Parathyroid adenoma (tissue), 2 donors: ENCODE results near the gene MTMR12.

ENCODE experiments used
- H2AFZ ChIP-seq: fragments of 300-600 bp; sonication (generic); one replicate; pipeline ENCODE4 v1.7.0; 2017; ENCODE audit warnings: antibody characterized with exemption, mild to moderate bottlenecking
- H3K27ac ChIP-seq: fragments of 300-600 bp; sonication (generic); one replicate; pipeline ENCODE4 v1.7.0; 2017
- H3K27me3 ChIP-seq: fragments of 300-600 bp; sonication (generic); one replicate; pipeline ENCODE4 v1.7.0; 2017; ENCODE audit warnings: low read length; ENCODE audit not compliant: control insufficient read depth, insufficient read depth
- H3K36me3 ChIP-seq: fragments of 300-600 bp; sonication (generic); one replicate; pipeline ENCODE4 v1.7.0; 2017; ENCODE audit warnings: low read length; ENCODE audit not compliant: control insufficient read depth, insufficient read depth
- H3K4me1 ChIP-seq: fragments of 300-600 bp; sonication (generic); one replicate; pipeline ENCODE4 v1.7.0; 2017; ENCODE audit warnings: control low read depth
- H3K4me2 ChIP-seq: fragments of 300-600 bp; sonication (generic); one replicate; pipeline ENCODE4 v1.7.0; 2017; ENCODE audit warnings: low read length
- H3K4me3 ChIP-seq: fragments of 300-600 bp; sonication (generic); one replicate; pipeline ENCODE4 v1.7.0; 2017; ENCODE audit warnings: low read depth, low read length
- H3K79me2 ChIP-seq: fragments of 300-600 bp; sonication (generic); one replicate; pipeline ENCODE4 v1.7.0; 2017; ENCODE audit warnings: control low read depth
- H3K9ac ChIP-seq: fragments of 300-600 bp; sonication (generic); one replicate; pipeline ENCODE4 v1.7.0; 2017; ENCODE audit warnings: mild to moderate bottlenecking
- H3K9me3 ChIP-seq: fragments of 300-600 bp; sonication (generic); one replicate; pipeline ENCODE4 v1.7.0; 2017; ENCODE audit warnings: low read length; ENCODE audit not compliant: control insufficient read depth
- TF ChIP-seq, protein P1 (sequence below): fragments of 300-600 bp; sonication (generic); IDR thresholded peaks from one replicate; pipeline ENCODE4 v1.7.0; 2017; ENCODE audit warnings: antibody characterized with exemption, mild to moderate bottlenecking
- donor health status: primary hyperparathyroidism.

Gene MTMR12

DNA sequence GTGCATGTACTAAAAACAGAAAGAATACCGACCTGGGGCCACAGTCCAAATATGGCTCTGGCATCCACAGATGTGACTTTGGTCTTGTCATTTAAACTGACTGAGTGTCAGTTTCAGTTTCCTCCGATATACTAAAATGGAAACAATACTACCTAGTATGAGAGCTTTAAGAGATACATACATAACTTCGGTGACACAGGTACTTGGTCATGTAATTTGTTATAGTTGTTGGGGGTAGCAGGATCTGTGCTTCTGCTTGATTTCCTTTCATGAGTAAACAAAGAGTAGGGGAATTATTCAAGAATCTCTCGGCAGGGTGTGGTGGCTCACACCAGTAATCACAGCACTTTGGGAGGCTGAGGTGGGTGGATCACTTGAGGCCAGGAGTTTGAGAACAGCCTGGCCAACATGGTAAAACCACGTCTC, 32.1 kb downstream of the MTMR12 start:
- Histone ChIP-seq H3K36me3 (no peaks in the 10 kb centered on the region), H3K9me3 (no peaks in the 10 kb centered on the region), H2AFZ (no peak overlapping the region), H3K27ac (no peak overlapping the region), H3K9ac (no peak overlapping the region), H3K79me2 (peaks cover 17% of the 10 kb centered on the region), H3K4me2 (no peak overlapping the region), H3K4me1 (peaks cover 10% of the 10 kb centered on the region), H3K27me3 (no peaks in the 10 kb centered on the region), H3K4me3 (no peak overlapping the region)
- TF ChIP-seq, protein P1, sequence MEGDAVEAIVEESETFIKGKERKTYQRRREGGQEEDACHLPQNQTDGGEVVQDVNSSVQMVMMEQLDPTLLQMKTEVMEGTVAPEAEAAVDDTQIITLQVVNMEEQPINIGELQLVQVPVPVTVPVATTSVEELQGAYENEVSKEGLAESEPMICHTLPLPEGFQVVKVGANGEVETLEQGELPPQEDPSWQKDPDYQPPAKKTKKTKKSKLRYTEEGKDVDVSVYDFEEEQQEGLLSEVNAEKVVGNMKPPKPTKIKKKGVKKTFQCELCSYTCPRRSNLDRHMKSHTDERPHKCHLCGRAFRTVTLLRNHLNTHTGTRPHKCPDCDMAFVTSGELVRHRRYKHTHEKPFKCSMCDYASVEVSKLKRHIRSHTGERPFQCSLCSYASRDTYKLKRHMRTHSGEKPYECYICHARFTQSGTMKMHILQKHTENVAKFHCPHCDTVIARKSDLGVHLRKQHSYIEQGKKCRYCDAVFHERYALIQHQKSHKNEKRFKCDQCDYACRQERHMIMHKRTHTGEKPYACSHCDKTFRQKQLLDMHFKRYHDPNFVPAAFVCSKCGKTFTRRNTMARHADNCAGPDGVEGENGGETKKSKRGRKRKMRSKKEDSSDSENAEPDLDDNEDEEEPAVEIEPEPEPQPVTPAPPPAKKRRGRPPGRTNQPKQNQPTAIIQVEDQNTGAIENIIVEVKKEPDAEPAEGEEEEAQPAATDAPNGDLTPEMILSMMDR = no peak

- Histone ChIP-seq H3K4me1 (peaks cover 14% of the 10 kb centered on the region), H3K27ac (no peak overlapping the region), H3K36me3 (no peaks in the 10 kb centered on the region), H3K4me3 (no peak overlapping the region), H3K4me2 (no peak overlapping the region), H3K79me2 (peaks cover 14% of the 10 kb centered on the region), H3K9me3 (no peaks in the 10 kb centered on the region), H3K27me3 (no peaks in the 10 kb centered on the region), H3K9ac (no peak overlapping the region), H2AFZ (no peak overlapping the region)
- TF ChIP-seq, protein P1 = no peak
Observed at GRCh38 chr5:32279786-32280185, 33.0 kb downstream of the MTMR12 start.

GRCh38 chr5:32279223-32279622, 33.5 kb downstream of the MTMR12 start:
- H2AFZ ChIP-seq = no peak overlapping the region
- TF ChIP-seq, protein P1 = no peak
- H3K79me2 ChIP-seq = peaks cover 14% of the 10 kb centered on the region
- H3K9ac ChIP-seq = no peak overlapping the region
- no peaks in the 10 kb centered on the region for H3K27me3 ChIP-seq
- H3K36me3 ChIP-seq = no peaks in the 10 kb centered on the region
- no peak overlapping the region for H3K27ac ChIP-seq
- peaks cover 17% of the 10 kb centered on the region for H3K4me1 ChIP-seq
- no peaks in the 10 kb centered on the region for H3K9me3 ChIP-seq
- no peak overlapping the region for H3K4me3 ChIP-seq
- H3K4me2 ChIP-seq = no peak overlapping the region

DNA sequence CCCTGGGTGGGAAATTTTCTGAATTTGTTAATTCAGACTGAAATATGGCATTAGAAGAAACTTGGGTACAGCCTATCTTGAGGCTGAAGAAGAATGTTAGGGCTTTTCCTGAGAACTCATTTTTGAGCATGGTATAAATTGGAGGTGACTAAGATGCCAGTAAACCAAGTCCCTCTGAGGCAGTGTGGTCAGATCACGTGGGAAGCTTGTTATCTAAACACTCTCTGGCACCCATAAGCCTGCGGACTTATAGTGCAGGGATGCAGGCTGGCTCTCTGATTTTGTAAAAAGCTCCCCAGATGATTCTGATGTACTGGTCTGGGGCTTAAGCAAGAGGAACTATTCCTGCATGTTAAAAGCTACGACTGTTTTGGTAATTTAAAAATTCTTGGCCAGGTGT, 34.3 kb downstream of the MTMR12 start:
- H3K4me1 ChIP-seq = peaks cover 17% of the 10 kb centered on the region
- H3K27ac ChIP-seq = no peak overlapping the region
- no peak overlapping the region for H2AFZ ChIP-seq
- H3K9me3 ChIP-seq = no peaks in the 10 kb centered on the region
- no peak overlapping the region for H3K4me3 ChIP-seq
- no peak overlapping the region for H3K9ac ChIP-seq
- no peaks in the 10 kb centered on the region for H3K36me3 ChIP-seq
- H3K27me3 ChIP-seq = no peaks in the 10 kb centered on the region
- no peak overlapping the region for H3K4me2 ChIP-seq
- TF ChIP-seq, protein P1 = no peak
- H3K79me2 ChIP-seq = peaks cover 10% of the 10 kb centered on the region

- Histone ChIP-seq H3K27ac (no peak overlapping the region), H3K36me3 (no peaks in the 10 kb centered on the region), H3K4me3 (no peak overlapping the region), H2AFZ (no peak overlapping the region), H3K27me3 (no peaks in the 10 kb centered on the region), H3K4me2 (no peak overlapping the region), H3K79me2 (peaks cover 7% of the 10 kb centered on the region), H3K4me1 (peaks cover 17% of the 10 kb centered on the region), H3K9ac (no peak overlapping the region), H3K9me3 (no peaks in the 10 kb centered on the region)
- TF ChIP-seq, protein P1 = no peak
Observed at GRCh38 chr5:32277798-32278197, 34.9 kb downstream of the MTMR12 start.
